Heart right ventricle (tissue), 16 donors: Measurements from ENCODE around the gene NMT1. TPM values are rescaled to one million over a fixed set of nuclear protein-coding genes. Genes with fewer than 3 reads are reported as not detected.

ENCODE experiments used
- ATAC-seq, 8 donors: fragments of 200-7000 bp; cut with Tn5 transposase; one replicate each; pipeline ENCODE4 v1.9.1; 2020; ENCODE audit warnings: mild to moderate bottlenecking in 8 of 8, moderate library complexity in 8 of 8, moderate number of reproducible peaks in 1 of 8
- DNase-seq, 2 donors: peaks; one replicate each; pipeline ENCODE4 v3.0.0-alpha.2; 2020
- H3K27ac ChIP-seq, 10 donors: fragments of 200-600 bp; sonication (generic) in 2 of 10; one replicate each; pipeline versions ENCODE4 v1.5.0 to v1.8.0; 2020 to 2022; ENCODE audit warnings: mild to moderate bottlenecking in 3 of 10
- H3K27me3 ChIP-seq, 7 donors: fragments of 200-600 bp; one replicate each; pipeline ENCODE4 v1.8.0; 2021 to 2022; ENCODE audit warnings: mild to moderate bottlenecking in 2 of 7
- H3K36me3 ChIP-seq, 9 donors: fragments of 200-600 bp; sonication (generic) in 1 of 9; one replicate each; pipeline versions ENCODE4 v1.5.0 to v1.8.0; 2020 to 2022; ENCODE audit warnings: mild to moderate bottlenecking in 2 of 9
- H3K4me1 ChIP-seq, 9 donors: fragments of 200-600 bp; sonication (generic) in 1 of 9; one replicate each; pipeline versions ENCODE4 v1.5.0 to v1.8.0; 2020 to 2022; ENCODE audit warnings: mild to moderate bottlenecking in 4 of 9
- H3K4me3 ChIP-seq, 10 donors: fragments of 200-600 bp; sonication (generic) in 2 of 10; one replicate each; pipeline versions ENCODE4 v1.5.0 to v1.8.0; 2020 to 2022; ENCODE audit warnings: mild to moderate bottlenecking in 7 of 10, moderate library complexity in 2 of 10
- H3K9me3 ChIP-seq, 11 donors: fragments of 200-600 bp in 10 of 11; sonication (generic) in 2 of 11; one replicate each; pipeline versions ENCODE4 v1.5.0 to v1.8.0; 2013 to 2022; ENCODE audit warnings: mild to moderate bottlenecking in 2 of 11, control low read depth in 1 of 11, moderate library complexity in 1 of 11
- WGBS, 2 donors: extraction: QIAGEN DNeasy Blood & Tissue Kit; methylation state at CpG; one replicate each; pipeline ENCODE4 v1.1.7; 2013; ENCODE audit warnings: inconsistent platforms in 1 of 2; 5-methylcytosine and 5-hydroxymethylcytosine counted together
- intact Hi-C, 10 donors: fragments of 100-400 bp; cut with DNase I; formaldehyde crosslinking; loops; one replicate each; pipeline versions ENCODE4 v1.11.1 to v1.14.2; 2022
- polyA plus RNA-seq, 2 donors: library from polyadenylated mRNA; stranded (reverse); fragments of 200-250 nt; gene quantifications; one replicate each; pipeline ENCODE4 v1.2.3, GENCODE V29; 2013
- total RNA-seq, 10 donors: library from RNA; stranded (reverse); fragmentation: NEBNext Ultra II Directional in 3 of 10; extraction: Animal tissue kit (Norgen Biotek cat#: 25700) in 3 of 10; gene quantifications; one replicate each; pipeline versions ENCODE4 v1.2.1 to v1.2.4, GENCODE V29; 2021 to 2023
- TF ChIP-seq, protein P1 (sequence below), 9 donors: fragments of 200-600 bp; sonication (generic) in 2 of 9; IDR thresholded peaks; one replicate each; pipeline versions ENCODE4 v1.5.0 to v1.8.0; 2021 to 2022; ENCODE audit warnings: antibody characterized with exemption in 9 of 9, mild to moderate bottlenecking in 5 of 9, moderate library complexity in 1 of 9
- donor health status: Arrhythmogenic right ventricular cardiomyopathy.
- donor health status: ischemic (EF 13 %, LVEDD 7.1; RV severe dilation, severe dysfunction).
- donor health status: healthy with polysubstance abuse.
- donor health status: DM: no; HTN: yes; CAD: no.
- donor health status: DM: no; HTN: no; CAD: no.
- donor health status: ischemic (EF 25% LVEDD 6.9; RV normal size, moderate dysfunction).
- donor health status: ischemic (EF 25% LVEDD 5.7; RV mildly dilated, moderate dysfunction).
- donor health status: healthy.
- donor health status: DM: yes; HTN: yes; CAD: no.
- donor health status: Ischemic cardiomyopathy.
- donor health status: ischemic (EF 35%, LVEDD 5.7; RV mildly dilated, moderate dysfunction).
- donor health status: nonischemic (EF 11% LVEDD 7.7; RV severe dilation, severe dysfunction).
- donor health status: DM: yes; HTN: yes; CAD: no.
- donor health status: PGD.
- donor health status: ischemic (EF 29% LVEDD 5.4; RV normal size, mild dysfunction).
- donor health status: nonischemic (EF 23%, LVEDD 6.1; RV moderate dilation, normal function).

Gene NMT1
- total and polyA plus RNA-seq, 12 donors = 40.9 to 110 (median 72.6) TPM

DNA sequence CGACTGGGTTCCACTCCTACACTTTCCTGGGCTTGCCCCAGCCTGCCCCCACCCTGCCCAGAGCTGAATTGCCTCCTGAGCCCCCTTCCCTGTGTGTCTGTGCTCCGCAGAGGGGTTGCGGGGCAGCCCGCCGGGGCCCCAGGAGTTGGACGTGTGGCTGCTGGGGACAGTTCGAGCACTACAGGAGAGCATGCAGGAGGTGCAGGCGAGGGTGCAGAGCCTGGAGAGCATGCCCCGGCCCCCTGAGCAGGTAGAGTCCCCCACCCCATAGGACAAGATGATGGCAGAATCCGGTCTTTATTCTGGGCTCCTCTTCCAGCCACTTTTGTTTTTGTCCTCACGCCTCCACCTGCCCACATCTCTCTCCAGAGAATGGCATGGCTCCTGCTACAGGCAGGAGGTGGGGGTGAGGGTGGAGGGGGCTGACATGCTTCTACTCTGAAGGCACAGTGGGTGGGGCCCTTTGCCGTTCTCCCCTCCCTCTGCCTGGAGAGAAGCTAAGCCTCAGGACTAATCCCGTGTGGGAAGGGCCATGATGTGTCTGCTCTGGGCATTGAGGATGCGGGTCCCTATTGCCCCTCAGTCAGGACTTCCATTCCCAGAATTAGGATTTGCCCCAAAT, 77.9 kb downstream of the NMT1 start:
- DNase-seq = no peak
- Histone ChIP-seq H3K36me3 (peaks cover 0 to 28% (median 0%) of the 10 kb centered on the region in 9 donors), H3K27me3 (no peaks in the 10 kb centered on the region), H3K4me3 (no peak overlapping the region), H3K9me3 (no peaks in the 10 kb centered on the region), H3K4me1 (peaks cover 11 to 29% (median 23%) of the 10 kb centered on the region in 9 donors), H3K27ac (no peak overlapping the region)
- TF ChIP-seq, protein P1, sequence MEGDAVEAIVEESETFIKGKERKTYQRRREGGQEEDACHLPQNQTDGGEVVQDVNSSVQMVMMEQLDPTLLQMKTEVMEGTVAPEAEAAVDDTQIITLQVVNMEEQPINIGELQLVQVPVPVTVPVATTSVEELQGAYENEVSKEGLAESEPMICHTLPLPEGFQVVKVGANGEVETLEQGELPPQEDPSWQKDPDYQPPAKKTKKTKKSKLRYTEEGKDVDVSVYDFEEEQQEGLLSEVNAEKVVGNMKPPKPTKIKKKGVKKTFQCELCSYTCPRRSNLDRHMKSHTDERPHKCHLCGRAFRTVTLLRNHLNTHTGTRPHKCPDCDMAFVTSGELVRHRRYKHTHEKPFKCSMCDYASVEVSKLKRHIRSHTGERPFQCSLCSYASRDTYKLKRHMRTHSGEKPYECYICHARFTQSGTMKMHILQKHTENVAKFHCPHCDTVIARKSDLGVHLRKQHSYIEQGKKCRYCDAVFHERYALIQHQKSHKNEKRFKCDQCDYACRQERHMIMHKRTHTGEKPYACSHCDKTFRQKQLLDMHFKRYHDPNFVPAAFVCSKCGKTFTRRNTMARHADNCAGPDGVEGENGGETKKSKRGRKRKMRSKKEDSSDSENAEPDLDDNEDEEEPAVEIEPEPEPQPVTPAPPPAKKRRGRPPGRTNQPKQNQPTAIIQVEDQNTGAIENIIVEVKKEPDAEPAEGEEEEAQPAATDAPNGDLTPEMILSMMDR (IDR thresholded peaks at IDR 0.05) = no peak
- ATAC-seq = no peak
- WGBS, 2 donors = 86 to 87% methylated on average over 14 of the region's 14 CpGs
- intact Hi-C loops = loop anchor here in 4 of 10 donors (2.0 to 10.0 kb wide), 3 partner anchors 56 to 246 kb away; no protein-coding TSS in a partner anchor

DNA sequence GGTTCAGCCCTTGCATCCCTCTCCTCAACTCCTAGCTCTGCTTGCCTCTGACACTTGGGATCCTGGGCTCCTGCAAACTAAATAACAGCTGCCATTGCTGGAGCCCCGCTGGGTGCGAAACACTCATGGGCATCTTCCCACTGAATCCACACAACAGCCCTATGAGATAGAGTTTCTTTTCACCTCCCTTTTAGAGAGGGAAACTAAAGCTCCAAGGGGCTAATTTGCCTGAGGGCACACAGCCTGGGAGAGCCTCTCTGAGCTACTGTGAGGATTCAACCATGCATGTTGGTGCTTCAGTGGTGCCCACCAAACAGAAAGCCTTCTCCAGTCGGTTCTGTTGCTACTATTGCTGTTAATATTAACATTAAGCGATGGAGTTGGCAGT, 78.4 kb downstream of the NMT1 start:
- WGBS, 2 donors = 88% methylated on average over 4 of the region's 4 CpGs
- TF ChIP-seq, protein P1 (IDR thresholded peaks at IDR 0.05) = no peak
- H3K4me3 ChIP-seq = no peak overlapping the region
- no peaks in the 10 kb centered on the region for H3K9me3 ChIP-seq
- intact Hi-C loops = loop anchor here in 4 of 10 donors (2.0 to 10.0 kb wide), 3 partner anchors 55 to 245 kb away; no protein-coding TSS in a partner anchor
- H3K36me3 ChIP-seq = peaks cover 0 to 28% (median 0%) of the 10 kb centered on the region in 9 donors
- peaks cover 11 to 32% (median 26%) of the 10 kb centered on the region in 9 donors for H3K4me1 ChIP-seq
- DNase-seq = no peak
- no peak overlapping the region for H3K27ac ChIP-seq
- no peaks in the 10 kb centered on the region for H3K27me3 ChIP-seq
- ATAC-seq = no peak

DNA sequence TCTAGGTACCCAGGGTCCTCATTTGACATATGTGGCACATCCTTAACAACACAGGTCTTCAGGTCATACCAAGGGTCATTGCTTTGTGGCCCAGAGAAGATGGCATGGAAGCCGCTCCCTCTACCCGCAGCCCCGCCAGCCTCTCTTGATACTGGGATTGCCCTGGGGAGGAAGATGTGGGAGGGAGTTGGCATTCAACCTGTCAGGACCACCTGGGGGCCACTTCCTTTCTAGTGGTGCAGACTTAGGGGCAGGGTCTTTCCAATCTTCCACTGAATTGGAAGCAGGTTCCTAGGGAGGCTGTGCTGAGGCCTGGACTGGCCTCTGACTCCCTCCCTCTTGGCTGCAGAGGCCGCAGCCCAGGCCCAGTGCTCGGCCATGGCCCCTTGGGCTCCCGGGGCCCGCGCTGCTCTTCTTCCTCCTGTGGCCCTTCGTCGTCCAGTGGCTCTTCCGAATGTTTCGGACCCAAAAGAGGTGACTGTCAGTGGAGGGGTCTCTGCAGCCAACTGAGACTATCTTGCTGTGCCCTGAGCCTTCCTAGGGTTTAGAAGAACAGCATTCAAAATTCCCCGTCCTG, 82.1 kb downstream of the NMT1 start:
- Histone ChIP-seq H3K9me3 (no peaks in the 10 kb centered on the region), H3K27ac (peak overlapping the region; percentile 74 to 96 (median 92)), H3K36me3 (peaks cover 0 to 20% (median 0%) of the 10 kb centered on the region in 9 donors), H3K4me3 (peak overlapping the region in 9 of 10 donors; percentile 24 to 62 (median 54)), H3K27me3 (no peaks in the 10 kb centered on the region), H3K4me1 (peaks cover 6 to 39% (median 33%) of the 10 kb centered on the region in 9 donors)
- TF ChIP-seq, protein P1 (IDR thresholded peaks at IDR 0.05) = no peak
- DNase-seq (no peak), ATAC-seq (no peak)
- WGBS, 2 donors = 62 to 71% methylated on average over 13 of the region's 13 CpGs
- intact Hi-C loops = loop anchor here in 1 of 10 donors (10.0 kb wide), 1 partner anchor 172 kb away; the partner anchor contains the start of gene MAP3K14

DNA sequence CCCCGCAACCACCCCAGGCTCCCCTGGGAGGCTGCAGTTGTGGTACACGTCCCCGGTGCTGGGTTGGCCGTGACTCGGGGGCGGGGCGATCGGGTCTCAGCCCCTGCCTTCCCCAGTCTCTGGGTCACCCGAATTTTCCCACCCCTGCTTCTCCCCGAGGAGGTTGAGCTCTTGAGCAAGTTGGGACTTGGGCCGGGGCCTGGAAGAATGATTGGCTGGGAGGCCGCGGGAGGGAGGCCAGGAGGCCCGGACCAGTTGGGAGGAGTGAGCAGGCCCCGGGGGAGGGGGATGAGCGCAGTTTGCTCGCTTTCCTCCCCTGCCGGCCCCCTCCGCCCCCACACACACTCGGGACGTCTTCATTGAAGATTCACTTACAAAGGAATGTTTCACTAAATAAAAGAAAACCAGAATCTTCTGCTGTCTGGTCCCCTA, 82.7 kb downstream of the NMT1 start:
- peaks cover 0 to 14% (median 0%) of the 10 kb centered on the region in 9 donors for H3K36me3 ChIP-seq
- peaks cover 6 to 39% (median 33%) of the 10 kb centered on the region in 9 donors for H3K4me1 ChIP-seq
- DNase-seq = peak; percentile 88 to 92
- WGBS, 2 donors = 16 to 18% methylated on average over 21 of the region's 21 CpGs
- intact Hi-C loops = loop anchor here in 1 of 10 donors (10.0 kb wide), 1 partner anchor 171 kb away; the partner anchor contains the start of gene MAP3K14
- H3K27me3 ChIP-seq = no peaks in the 10 kb centered on the region
- H3K27ac ChIP-seq = peak overlapping the region; percentile 74 to 96 (median 92)
- peak; percentile 4 to 34 (median 14) for ATAC-seq
- TF ChIP-seq, protein P1 (IDR thresholded peaks at IDR 0.05) = no peak
- no peaks in the 10 kb centered on the region for H3K9me3 ChIP-seq
- H3K4me3 ChIP-seq = peak overlapping the region; percentile 14 to 62 (median 52)
